Mammary epithelial cell (primary cell): ENCODE results near the gene SLC35E2B.

Experiments used
- EZH2 ChIP-seq: IDR thresholded peaks from 2 replicates; pipeline ENCODE4 v1.6.1; 2012; ENCODE audit warnings: low read length, inconsistent platforms, borderline replicate concordance
- TF ChIP-seq, protein P1 (sequence below), 2 donors: IDR thresholded peaks in 1 of 2; conservative IDR thresholded peaks in 1 of 2; 2 replicates each; pipeline ENCODE4 v1.5.1; 2011 to 2012; ENCODE audit warnings: inconsistent platforms in 2 of 2, low read length in 2 of 2, mild to moderate bottlenecking in 2 of 2, control low read depth in 1 of 2, low read depth in 1 of 2; ENCODE audit not compliant: insufficient read depth in 1 of 2; ENCODE audit errors: extremely low read depth in 1 of 2

DNA sequence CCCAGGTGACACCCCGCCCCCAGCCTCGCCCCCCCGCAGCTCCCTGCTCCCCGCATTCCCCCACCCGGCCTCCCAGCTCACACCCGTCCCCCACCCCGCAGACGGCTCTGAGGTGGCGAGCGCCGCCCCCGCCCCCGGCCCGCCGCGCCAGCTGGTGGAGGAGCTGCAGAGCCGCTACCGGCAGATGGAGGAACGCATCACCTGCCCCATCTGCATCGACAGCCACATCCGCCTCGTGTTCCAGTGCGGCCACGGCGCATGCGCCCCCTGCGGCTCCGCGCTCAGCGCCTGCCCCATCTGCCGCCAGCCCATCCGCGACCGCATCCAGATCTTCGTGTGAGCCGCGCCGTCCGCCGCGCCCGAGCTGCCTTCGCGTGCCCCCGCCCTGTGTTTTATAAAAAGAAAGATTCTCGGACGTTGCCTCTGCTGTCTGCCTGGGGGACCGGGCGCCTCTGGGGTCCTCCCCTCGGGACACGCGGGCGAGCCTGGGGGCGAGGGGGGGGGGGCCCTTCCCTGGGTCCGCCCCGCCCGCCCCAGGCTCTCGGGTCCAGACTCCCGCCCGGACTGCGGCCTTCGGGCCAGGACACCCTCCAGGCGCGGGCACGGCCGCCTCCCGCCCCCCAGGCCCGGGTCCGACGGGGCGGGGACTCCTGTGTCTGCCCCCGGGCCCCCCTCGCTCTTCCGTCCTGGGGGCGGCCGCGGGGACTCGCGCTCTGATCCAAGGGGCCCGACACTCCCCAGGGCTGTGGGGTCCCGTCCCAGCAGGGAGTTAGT is 62.2 kb downstream of the SLC35E2B start:
- TF ChIP-seq, protein P1, sequence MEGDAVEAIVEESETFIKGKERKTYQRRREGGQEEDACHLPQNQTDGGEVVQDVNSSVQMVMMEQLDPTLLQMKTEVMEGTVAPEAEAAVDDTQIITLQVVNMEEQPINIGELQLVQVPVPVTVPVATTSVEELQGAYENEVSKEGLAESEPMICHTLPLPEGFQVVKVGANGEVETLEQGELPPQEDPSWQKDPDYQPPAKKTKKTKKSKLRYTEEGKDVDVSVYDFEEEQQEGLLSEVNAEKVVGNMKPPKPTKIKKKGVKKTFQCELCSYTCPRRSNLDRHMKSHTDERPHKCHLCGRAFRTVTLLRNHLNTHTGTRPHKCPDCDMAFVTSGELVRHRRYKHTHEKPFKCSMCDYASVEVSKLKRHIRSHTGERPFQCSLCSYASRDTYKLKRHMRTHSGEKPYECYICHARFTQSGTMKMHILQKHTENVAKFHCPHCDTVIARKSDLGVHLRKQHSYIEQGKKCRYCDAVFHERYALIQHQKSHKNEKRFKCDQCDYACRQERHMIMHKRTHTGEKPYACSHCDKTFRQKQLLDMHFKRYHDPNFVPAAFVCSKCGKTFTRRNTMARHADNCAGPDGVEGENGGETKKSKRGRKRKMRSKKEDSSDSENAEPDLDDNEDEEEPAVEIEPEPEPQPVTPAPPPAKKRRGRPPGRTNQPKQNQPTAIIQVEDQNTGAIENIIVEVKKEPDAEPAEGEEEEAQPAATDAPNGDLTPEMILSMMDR (conservative IDR thresholded peaks at IDR 0.05 in 1 of 2, IDR thresholded peaks at IDR 0.05 in 1 of 2; ENCODE audit: extremely low read depth in 1 of 2, insufficient read depth in 1 of 2, low read depth in 1 of 2, low read length in 2 of 2): no peak
- no peak for TF ChIP-seq EZH2
